Ureter (tissue), 1 donor: ENCODE data around the gene ZFC3H1. TPM values are rescaled to one million over a fixed set of nuclear protein-coding genes. Genes with fewer than 3 reads are reported as not detected.
"Not testable (repeated sequence)": the region's sequence is repeated elsewhere in the genome, so short reads cannot be mapped to it uniquely, and the experiment has no call there.

ENCODE experiments used
- DNase-seq: peaks from one replicate; pipeline ENCODE4 v3.0.0-alpha.2; 2020; ENCODE audit warnings: low spot score
- total RNA-seq: library from RNA; stranded (reverse); gene quantifications from one replicate; pipeline ENCODE4 v1.2.4, GENCODE V29; 2023
- donor health status: DM: yes; HTN: yes; CAD: no.

Gene ZFC3H1
- total RNA-seq, 1 donor from 2014 or later: 72.1 TPM

DNA sequence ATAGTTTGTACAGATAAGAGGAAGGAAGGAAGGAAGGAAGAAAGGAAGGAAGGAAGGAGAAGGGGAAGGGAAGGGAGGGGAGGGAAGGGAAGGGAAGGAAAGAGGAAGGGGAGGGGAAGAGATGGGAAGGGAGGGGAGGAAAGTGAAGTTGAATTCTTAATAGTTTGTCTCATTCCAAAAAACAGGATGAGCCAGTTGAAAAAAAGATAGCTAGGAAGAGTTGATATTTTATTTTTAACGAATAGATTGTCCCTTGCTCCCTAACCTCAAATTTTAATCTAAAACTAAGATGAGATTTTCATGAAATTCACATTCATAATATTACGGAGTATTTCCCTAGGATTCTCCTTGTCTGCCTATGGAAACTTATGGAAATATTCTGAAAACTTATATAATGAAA, 80.7 kb downstream of the ZFC3H1 start:
- DNase-seq: no peak

DNA sequence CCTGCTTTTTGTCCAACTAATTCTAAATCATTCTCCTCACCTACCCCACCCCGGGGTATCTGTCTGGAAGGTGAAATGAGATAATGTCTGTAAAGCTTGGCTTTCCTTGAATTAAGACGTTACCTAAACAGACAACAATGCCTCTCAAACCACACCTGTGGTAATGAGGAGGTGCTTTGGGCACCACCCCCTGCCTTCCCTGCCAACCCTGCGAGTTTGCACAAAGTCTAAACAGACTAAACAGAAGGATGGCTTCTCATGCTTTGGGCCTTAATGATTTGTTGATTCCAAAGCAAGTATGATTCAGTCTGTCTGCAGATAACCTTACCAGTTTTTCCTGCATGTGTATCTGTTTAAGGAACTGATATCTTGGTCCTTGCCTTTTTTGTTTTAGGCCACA, 82.4 kb downstream of the ZFC3H1 start:
- DNase-seq: no peak

DNA sequence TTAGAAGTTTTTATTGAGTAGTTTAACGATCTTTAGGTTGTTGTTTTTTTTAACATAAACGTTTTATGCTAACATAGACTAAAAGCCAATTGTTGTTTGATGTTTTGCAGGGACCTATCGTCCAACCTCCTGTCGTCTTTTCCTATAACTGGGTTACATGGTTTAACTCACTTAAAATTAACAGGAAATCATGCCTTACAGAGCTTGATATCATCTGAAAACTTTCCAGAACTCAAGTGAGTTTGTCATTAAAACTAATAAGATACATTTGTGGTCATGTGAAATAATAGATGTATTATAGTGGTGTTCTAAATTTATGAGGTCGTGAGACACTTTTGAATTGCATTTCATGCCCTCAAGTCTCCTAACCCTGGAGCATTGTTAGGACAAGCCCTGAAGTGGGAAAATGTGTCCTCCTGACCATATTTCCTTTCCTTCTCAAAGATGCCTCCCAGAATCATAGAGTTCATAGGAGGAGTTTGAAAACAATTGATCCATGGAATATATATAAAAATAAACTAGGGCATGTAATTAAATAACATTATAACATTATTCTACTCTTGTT, 84.9 kb downstream of the ZFC3H1 start:
- DNase-seq: no peak

DNA sequence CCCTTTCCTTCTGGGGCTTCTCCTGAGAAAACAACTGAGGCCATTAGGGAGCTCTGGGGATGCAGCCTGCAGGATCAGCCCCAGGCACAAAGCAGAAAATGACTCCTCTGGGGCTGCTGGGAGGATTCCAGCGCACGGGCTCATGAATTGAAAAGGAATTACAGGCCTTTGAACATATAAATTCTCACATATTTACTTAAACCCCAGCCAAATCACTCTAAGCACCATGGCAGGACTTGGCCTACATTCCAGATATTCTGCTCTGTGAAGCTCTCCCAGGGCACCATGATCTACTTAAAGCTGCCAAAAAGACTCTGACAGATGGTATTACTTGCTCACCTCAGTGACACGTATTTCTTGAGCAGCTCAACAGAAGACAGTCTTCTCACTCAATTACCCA, 87.2 kb downstream of the ZFC3H1 start:
- DNase-seq: no peak

DNA sequence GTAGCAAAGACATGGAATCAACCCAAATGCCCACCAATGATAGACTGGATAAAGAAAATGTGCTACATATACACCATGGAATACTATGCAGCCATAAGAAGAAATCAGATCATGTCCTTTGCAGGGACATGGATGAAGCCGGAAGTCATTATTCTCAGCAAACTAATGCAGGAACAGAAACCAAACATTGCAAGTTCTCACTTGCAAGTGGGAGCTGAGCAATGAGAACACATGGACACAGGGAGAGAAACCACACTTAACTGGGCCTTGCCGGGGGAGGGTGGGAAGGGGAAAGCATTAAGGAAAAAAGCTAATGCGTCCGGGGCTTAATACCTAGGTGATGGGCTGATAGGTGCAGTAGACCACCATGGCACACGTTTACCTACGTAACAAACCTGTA, 93.8 kb downstream of the ZFC3H1 start:
- DNase-seq: not testable (repeated sequence)

DNA sequence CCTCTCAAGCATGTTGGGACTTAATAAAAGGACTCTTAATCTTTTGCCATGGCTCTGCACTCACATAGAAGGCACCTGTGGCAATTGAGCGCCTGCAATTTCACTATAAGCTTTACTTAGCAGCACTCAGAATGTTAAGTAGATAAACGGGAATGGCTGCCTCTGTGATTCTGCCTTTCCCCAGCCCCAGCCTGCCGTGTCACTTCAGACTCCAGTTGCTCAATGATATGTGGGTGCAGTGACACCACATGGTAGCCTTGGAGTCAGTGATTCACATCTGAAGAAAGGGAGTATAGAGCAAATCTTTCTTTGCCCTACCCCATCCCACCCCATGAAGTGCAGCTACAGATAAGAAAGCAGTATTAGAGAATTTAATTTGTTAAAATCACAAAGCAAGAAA, 96.1 kb downstream of the ZFC3H1 start:
- DNase-seq: no peak

DNA sequence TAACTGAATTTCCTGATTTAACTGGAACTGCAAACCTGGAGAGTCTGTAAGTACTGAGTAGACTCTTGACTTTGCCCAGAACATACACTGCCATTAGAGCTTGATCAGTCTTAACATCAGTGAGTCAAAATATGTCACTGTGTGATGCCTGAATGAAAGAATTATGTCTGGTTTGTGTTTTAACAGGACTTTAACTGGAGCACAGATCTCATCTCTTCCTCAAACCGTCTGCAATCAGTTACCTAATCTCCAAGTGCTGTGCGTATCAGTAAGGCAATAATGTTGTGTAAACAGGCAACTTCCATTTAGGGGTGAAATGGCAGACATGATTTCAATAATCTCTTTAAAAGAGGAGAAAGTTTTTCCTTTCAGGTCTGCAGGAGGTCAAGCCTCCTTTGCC, 97.0 kb downstream of the ZFC3H1 start:
- no peak for DNase-seq

DNA sequence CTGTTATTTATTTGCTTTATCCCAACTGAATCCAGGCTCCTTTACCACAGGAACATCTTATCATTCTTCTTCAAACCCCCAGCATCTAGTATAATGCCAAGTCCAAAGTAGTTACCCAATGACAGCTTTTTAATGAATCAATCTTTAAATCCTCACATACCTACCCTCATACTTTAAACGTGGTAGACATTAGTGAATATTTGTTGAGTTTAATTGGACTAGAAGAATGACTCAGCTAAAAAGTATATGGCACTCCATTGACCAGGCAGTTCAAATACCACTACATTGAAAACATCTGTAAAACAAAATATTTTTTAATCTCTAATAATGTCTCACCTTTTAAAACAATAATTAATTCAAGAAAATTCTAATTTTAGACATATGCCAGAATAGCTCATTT, 98.1 kb downstream of the ZFC3H1 start:
- DNase-seq: no peak

DNA sequence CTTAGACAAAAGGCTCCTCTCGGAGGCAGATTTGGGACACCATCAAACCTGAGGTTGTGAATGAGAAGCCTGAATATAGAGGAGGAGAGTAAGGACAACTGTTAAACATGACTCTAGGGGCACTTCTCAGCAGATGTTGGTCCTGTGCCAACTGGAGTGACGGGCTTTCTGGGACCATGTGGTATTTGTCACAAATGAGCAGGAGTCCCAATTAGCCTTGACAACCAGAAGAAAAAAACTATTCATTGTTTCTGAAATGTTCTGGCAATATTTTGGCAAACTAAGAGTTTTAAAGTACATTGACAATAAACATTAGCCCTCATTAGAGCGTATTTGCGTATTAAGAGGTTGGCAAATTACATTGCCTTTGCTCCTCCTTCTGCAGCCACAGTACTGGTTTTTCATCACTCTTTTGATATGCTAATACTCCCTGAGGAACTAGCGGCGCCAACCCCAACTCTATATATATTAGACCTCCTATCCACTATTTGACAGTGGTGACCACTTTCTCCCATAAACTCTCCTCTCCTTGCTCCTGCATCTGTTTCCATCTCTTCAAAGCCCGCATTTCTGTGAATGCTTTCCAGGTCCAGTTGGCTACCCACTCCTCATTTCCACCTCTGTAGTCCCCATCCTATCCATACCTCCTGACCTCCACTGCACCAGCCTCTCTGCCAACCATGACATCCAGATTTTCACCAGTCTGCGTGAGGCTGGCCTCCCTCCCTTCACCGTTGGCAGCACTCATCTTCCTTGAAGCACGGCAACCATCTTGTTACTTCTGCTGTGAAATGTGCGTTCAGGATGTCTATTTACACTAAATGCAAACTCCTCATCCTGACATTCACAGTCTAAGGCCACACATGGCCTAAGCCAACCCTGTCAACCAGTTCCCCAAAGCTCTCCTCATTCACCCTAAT, 100.7 kb downstream of the ZFC3H1 start:
- DNase-seq: no peak

Other genes starting within 250 kb of the ZFC3H1 start
- gene LGR5, start 224.1 kb downstream of the ZFC3H1 start, total RNA-seq: 1.6 TPM
- gene THAP2, start 453 bp upstream of the ZFC3H1 start, total RNA-seq: 5.5 TPM
- gene TMEM19, start 22.2 kb upstream of the ZFC3H1 start, total RNA-seq: 39.3 TPM
- gene RAB21, start 91.0 kb upstream of the ZFC3H1 start, total RNA-seq: 82.8 TPM
- 52.1 TPM for gene TBC1D15, start 175.9 kb upstream of the ZFC3H1 start, total RNA-seq